Ovary (tissue), 10 donors: ENCODE data around the gene RGS7. TPM values are rescaled to one million over a fixed set of nuclear protein-coding genes. Genes with fewer than 3 reads are reported as not detected.

ENCODE experiments used
- DNase-seq, 5 donors: peaks; one replicate each; pipeline ENCODE4 v3.0.0-alpha.2; 2019 to 2020
- H3K27ac ChIP-seq, 2 donors: fragments of 200-600 bp; one replicate each; pipeline versions ENCODE4 v1.5.1 to v1.8.0; 2019 to 2022
- H3K27me3 ChIP-seq: fragments of 200-600 bp; one replicate; pipeline ENCODE4 v1.8.0; 2022
- H3K36me3 ChIP-seq: fragments of 200-600 bp; sonication (generic); one replicate; pipeline ENCODE4 v1.5.1; 2019
- H3K4me1 ChIP-seq: one replicate; pipeline ENCODE4 v1.8.1; 2013; ENCODE audit warnings: mild to moderate bottlenecking, moderate library complexity; ENCODE audit not compliant: insufficient read depth
- H3K4me3 ChIP-seq: fragments of 200-600 bp; sonication (generic); one replicate; pipeline ENCODE4 v1.5.1; 2017
- H3K9me3 ChIP-seq, 2 donors: fragments of 200-600 bp in 1 of 2; sonication (generic) in 1 of 2; one replicate each; pipeline versions ENCODE4 v1.5.1 to v1.8.1; 2013 to 2019; ENCODE audit warnings: mild to moderate bottlenecking in 1 of 2, moderate library complexity in 1 of 2
- EP300 ChIP-seq: sonication (generic); formaldehyde crosslinking; IDR thresholded peaks from one replicate; pipeline ENCODE4 v1.6.1; 2017; ENCODE audit warnings: antibody characterized with exemption
- POLR2A ChIP-seq: fragments of 450-650 bp; IDR thresholded peaks from one replicate; pipeline ENCODE4 v1.6.1; 2017; ENCODE audit warnings: antibody characterized with exemption, mild to moderate bottlenecking, moderate library complexity
- WGBS, 3 donors: extraction: QIAGEN DNeasy Blood & Tissue Kit in 1 of 3; methylation state at CpG; one replicate each; pipeline versions ENCODE4 v1.1.5 to v1.1.7; 2013 to 2017; 5-methylcytosine and 5-hydroxymethylcytosine counted together
- intact Hi-C, 4 donors: fragments of 100-400 bp; cut with DNase I; formaldehyde crosslinking; loops; one replicate each; pipeline versions ENCODE4 v1.11.0 to v1.15.1; 2022 to 2023
- long read RNA-seq, 3 donors: library from polyadenylated mRNA in 2 of 3; unstranded in 2 of 3; transcript quantifications; one replicate each; pipeline ENCODE4 v2.0.0 and lab custom pipeline, GENCODE V29; 2021 to 2026
- polyA plus RNA-seq, 2 donors: library from polyadenylated mRNA; stranded (reverse); fragments of 200-250 nt in 1 of 2; fragments of 350-450 nt in 1 of 2; fragmentation: Illumina TruSeq in 1 of 2; extraction: RNeasy Lipid Tissue Mini Kit (QIAGEN cat#74804) in 1 of 2; gene quantifications; one replicate each; pipeline ENCODE4 v1.2.3, GENCODE V29; 2013 to 2014
- total RNA-seq, 7 donors: library from RNA; depleted of rRNA in 2 of 7; stranded (reverse); fragments of >200 nt in 2 of 7; fragmentation: NEBNext Ultra II Directional in 3 of 7; extraction: Animal tissue kit (Norgen Biotek cat#: 25700) in 3 of 7; gene quantifications; one replicate each; pipeline versions ENCODE4 v1.1.0 to v1.2.4, GENCODE V29; 2016 to 2023
- TF ChIP-seq, protein P1 (sequence below), 3 donors: fragments of 450-650 bp in 2 of 3; fragments of 200-600 bp in 1 of 3; IDR thresholded peaks; one replicate each; pipeline versions ENCODE4 v1.5.1 to v1.8.0; 2016 to 2022; ENCODE audit warnings: antibody characterized with exemption in 3 of 3, mild to moderate bottlenecking in 1 of 3
- donor health status: DM: no; HTN: no; CAD: no; lungs with moderate emphysema.
- donor health status: DM: no; HTN: no; CAD: no.
- donor health status: Bipolar disorder and iron deficiency.
- donor health status: DM: yes; HTN: yes; CAD: no.
- donor health status: DM: no; HTN: no; CAD: no.
- donor health status: DM: yes; HTN: yes; CAD: no.

The RGS7 gene
- total RNA-seq (under 1 TPM in 6 of 7 donors, not detected in 1; 0.10 to 0.84 (median 0.37) TPM), polyA plus RNA-seq (under 1 TPM; 0.27 to 1.00 TPM)
- long read RNA-seq, donor 1 = 0 reads
- long read RNA-seq, donor 2 = 0 reads
- long read RNA-seq, donor 3, partial matches to known transcripts = 1 of 1 reads
- long read RNA-seq, donor 3, other reads (novel, unspliced or antisense) = 0 of 1 reads

DNA sequence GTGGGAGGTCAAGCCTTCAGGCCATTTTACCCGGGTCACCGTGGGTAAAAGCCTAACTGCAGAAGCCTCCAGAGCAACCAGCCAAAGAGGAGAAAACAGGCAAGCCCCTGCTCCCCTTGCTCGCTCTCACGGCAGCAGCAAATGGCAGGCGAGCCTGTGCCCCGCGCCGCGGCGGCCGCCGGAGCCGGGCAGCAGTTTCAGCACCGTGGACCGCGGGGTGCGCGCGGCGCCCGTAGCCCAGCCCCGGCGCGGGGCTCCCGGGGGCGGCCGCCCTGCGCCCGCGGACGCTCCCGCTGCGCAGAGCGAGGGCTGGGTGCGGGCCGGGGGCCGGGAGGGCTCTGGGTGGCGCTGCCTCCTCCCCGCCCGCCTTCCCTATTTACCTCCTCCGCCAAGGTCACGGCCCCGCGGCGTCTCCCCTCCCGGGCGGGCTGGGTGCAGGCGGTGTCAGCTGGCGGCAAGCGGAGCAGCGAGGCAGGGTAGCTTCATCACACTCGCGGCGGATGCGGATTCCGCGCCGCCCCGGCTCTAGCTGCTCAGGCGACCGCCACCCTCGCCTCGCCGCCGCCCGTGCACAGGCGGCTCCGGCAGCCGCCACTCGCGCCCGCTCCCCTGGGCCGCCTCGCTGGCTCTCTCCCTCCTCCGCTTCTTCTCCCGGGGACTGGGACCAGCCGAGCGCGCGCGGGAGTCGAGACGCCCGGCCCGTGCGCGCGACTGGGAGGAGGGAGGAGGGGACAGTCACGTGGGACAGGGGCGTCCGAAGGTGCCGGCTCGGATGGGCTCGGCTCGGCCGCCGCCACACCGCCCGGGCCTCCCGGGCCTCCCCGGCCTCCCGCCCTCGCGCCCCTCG is at the start of gene RGS7:
TSS of gene RGS7 (minus strand) at position 687 of the 847 bp plus-strand sequence.
- WGBS, 3 donors = 0 to 1% (median 0%) methylated on average over 38 to 105 of the region's 105 CpGs
- intact Hi-C loops = loop anchor here in 1 of 4 donors (5.0 kb wide), 1 partner anchor 69 kb away; no protein-coding TSS in a partner anchor
- Histone ChIP-seq H3K9me3 (no peaks in the 10 kb centered on the region), H3K4me1 (no peaks in the 10 kb centered on the region), H3K4me3 (peak within 1 kb of the TSS; percentile 38), H3K27me3 (no peaks in the 10 kb centered on the region), H3K36me3 (no peaks in the 10 kb centered on the region), H3K27ac (no peak within 1 kb of the TSS)
- peak; percentile 18 to 61 (median 42) for DNase-seq
- TF ChIP-seq, protein P1, sequence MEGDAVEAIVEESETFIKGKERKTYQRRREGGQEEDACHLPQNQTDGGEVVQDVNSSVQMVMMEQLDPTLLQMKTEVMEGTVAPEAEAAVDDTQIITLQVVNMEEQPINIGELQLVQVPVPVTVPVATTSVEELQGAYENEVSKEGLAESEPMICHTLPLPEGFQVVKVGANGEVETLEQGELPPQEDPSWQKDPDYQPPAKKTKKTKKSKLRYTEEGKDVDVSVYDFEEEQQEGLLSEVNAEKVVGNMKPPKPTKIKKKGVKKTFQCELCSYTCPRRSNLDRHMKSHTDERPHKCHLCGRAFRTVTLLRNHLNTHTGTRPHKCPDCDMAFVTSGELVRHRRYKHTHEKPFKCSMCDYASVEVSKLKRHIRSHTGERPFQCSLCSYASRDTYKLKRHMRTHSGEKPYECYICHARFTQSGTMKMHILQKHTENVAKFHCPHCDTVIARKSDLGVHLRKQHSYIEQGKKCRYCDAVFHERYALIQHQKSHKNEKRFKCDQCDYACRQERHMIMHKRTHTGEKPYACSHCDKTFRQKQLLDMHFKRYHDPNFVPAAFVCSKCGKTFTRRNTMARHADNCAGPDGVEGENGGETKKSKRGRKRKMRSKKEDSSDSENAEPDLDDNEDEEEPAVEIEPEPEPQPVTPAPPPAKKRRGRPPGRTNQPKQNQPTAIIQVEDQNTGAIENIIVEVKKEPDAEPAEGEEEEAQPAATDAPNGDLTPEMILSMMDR (IDR thresholded peaks at IDR 0.05) = no peak
- TF ChIP-seq EP300 = no peak
- no peak for TF ChIP-seq POLR2A

- no peaks in the 10 kb centered on the region for H3K27me3 ChIP-seq
- H3K27ac ChIP-seq = no peak overlapping the region
- H3K9me3 ChIP-seq = no peaks in the 10 kb centered on the region
- no peaks in the 10 kb centered on the region for H3K36me3 ChIP-seq
- no peaks in the 10 kb centered on the region for H3K4me1 ChIP-seq
- H3K4me3 ChIP-seq = no peak overlapping the region
- 88 to 96% (median 90%) methylated on average over 3 of the region's 3 CpGs for WGBS, 3 donors
- intact Hi-C loops = no loop called here
- no peak for TF ChIP-seq POLR2A
- TF ChIP-seq, protein P1 (IDR thresholded peaks at IDR 0.05) = no peak
- no peak for TF ChIP-seq EP300
- DNase-seq = no peak
Observed at GRCh38 chr1:241406421-241406820, 49.4 kb upstream of the RGS7 start.

- Histone ChIP-seq H3K27ac (no peak overlapping the region), H3K27me3 (no peaks in the 10 kb centered on the region), H3K4me1 (no peaks in the 10 kb centered on the region), H3K9me3 (no peaks in the 10 kb centered on the region), H3K36me3 (no peaks in the 10 kb centered on the region), H3K4me3 (no peak overlapping the region)
- intact Hi-C loops = no loop called here
- TF ChIP-seq EP300 (no peak), POLR2A (no peak)
- TF ChIP-seq, protein P1 (IDR thresholded peaks at IDR 0.05) = no peak
- no peak for DNase-seq
- WGBS, 3 donors = 76 to 87% (median 78%) methylated on average over 6 of the region's 6 CpGs
Observed at GRCh38 chr1:241401156-241401555, 44.2 kb upstream of the RGS7 start.

- Histone ChIP-seq H3K27ac (no peak overlapping the region), H3K4me1 (no peaks in the 10 kb centered on the region), H3K27me3 (no peaks in the 10 kb centered on the region), H3K36me3 (no peaks in the 10 kb centered on the region), H3K9me3 (no peaks in the 10 kb centered on the region), H3K4me3 (no peak overlapping the region)
- TF ChIP-seq POLR2A (no peak), EP300 (no peak)
- TF ChIP-seq, protein P1 (IDR thresholded peaks at IDR 0.05) = no peak
- DNase-seq = no peak
- WGBS, 3 donors = 65 to 75% (median 66%) methylated on average over 6 of the region's 6 CpGs
- intact Hi-C loops = no loop called here
Observed at GRCh38 chr1:241396747-241397681, 40.0 kb upstream of the RGS7 start.
